HG03521 (cell line): Measurements from ENCODE around the gene LBR.

ENCODE experiments used
- ATAC-seq: cut with Tn5 transposase; IDR thresholded peaks from one replicate; pipeline ENCODE4 v1.9.1; 2021; ENCODE audit warnings: mild to moderate bottlenecking, moderate library complexity; ENCODE audit not compliant: unreplicated experiment

Gene LBR

GRCh38 chr1:225424562-225425200 lies 3.2 kb downstream of the LBR start:
- no peak for ATAC-seq

- no peak for ATAC-seq
These were observed 4.4 kb downstream of the LBR start for GRCh38 chr1:225423518-225423855.

- no peak for ATAC-seq
These were observed 4.9 kb downstream of the LBR start for GRCh38 chr1:225422795-225423517.

GRCh38 chr1:225422031-225422605 lies 5.7 kb downstream of the LBR start:
- no peak for ATAC-seq

- ATAC-seq: no peak
These were observed 9.2 kb downstream of the LBR start for GRCh38 chr1:225418598-225418997.

- no peak for ATAC-seq
These were observed 9.8 kb downstream of the LBR start for GRCh38 chr1:225418059-225418458.

GRCh38 chr1:225415967-225416745 lies 11.7 kb downstream of the LBR start:
- no peak for ATAC-seq

- ATAC-seq: no peak
These were observed 12.5 kb downstream of the LBR start for GRCh38 chr1:225415307-225415706.

GRCh38 chr1:225413708-225414375 lies 14.0 kb downstream of the LBR start:
- ATAC-seq: no peak

GRCh38 chr1:225412803-225413351 lies 15.0 kb downstream of the LBR start:
- no peak for ATAC-seq

- ATAC-seq: no peak
These were observed 15.5 kb downstream of the LBR start for GRCh38 chr1:225412321-225412720.

GRCh38 chr1:225410036-225410435 lies 17.8 kb downstream of the LBR start:
- no peak for ATAC-seq

GRCh38 chr1:225409051-225409450 lies 18.8 kb downstream of the LBR start:
- ATAC-seq: no peak

GRCh38 chr1:225408249-225408648 lies 19.6 kb downstream of the LBR start:
- ATAC-seq: no peak

GRCh38 chr1:225407755-225408154 lies 20.1 kb downstream of the LBR start:
- ATAC-seq: no peak

GRCh38 chr1:225406976-225407725 lies 20.7 kb downstream of the LBR start:
- no peak for ATAC-seq

GRCh38 chr1:225400968-225401367 lies 26.9 kb downstream of the LBR start:
- ATAC-seq: no peak

- no peak for ATAC-seq
These were observed 31.5 kb downstream of the LBR start for GRCh38 chr1:225396357-225396756.

- ATAC-seq: no peak
These were observed 38.0 kb downstream of the LBR start for GRCh38 chr1:225389843-225390242.

- no peak for ATAC-seq
These were observed 39.5 kb downstream of the LBR start for GRCh38 chr1:225388372-225388771.
